ENCODE results near the gene RGS3.

RGS3 gene

DNA sequence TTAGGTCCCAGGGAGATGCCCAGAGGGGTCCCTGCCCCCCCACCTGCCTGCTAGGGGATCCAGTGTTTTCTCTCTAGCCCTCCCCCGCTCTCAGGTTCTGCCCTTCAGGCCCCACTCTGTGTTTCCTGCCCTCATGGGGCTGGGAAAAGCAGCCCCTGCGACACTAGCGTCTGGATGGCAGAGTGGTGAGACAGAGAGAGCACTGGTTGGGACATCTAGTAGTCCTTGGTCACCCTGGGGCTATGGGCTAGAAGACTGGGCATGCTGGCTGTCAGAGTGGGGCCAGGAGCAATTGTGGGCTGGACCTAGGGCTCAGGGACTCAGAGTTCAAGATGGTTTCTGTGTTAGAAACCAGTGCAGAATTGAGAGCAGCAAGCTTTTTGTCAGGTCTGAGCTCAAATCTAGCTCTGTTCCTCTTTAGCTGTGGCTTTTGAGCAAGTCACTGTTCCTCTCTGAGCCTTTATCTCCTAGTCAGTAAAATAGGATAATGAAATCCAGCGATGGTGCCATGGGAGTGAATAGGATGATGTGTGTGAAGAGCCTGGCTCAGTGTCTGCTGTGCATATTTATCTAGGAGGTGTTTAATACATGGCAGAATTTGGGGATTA lies 39.0 kb downstream of the RGS3 start:
- Histone ChIP-seq H3K4me1 (ENCODE audit: control insufficient read depth, insufficient read depth, low read length) (peaks cover 21% of the 10 kb centered on the region), H3K9ac (ENCODE audit: low read depth, low read length) (no peak overlapping the region), H3K27ac (ENCODE audit: low read depth, low read length) (no peak overlapping the region), H3K4me3 (ENCODE audit: low read depth, low read length) (no peak overlapping the region), H3K9me3 (ENCODE audit: control insufficient read depth, insufficient read depth, low read length) (no peaks in the 10 kb centered on the region), H3K36me3 (ENCODE audit: control insufficient read depth, insufficient read depth, low read length) (no peaks in the 10 kb centered on the region), H3K27me3 (ENCODE audit: control insufficient read depth, insufficient read depth, low read length) (no peaks in the 10 kb centered on the region)

DNA sequence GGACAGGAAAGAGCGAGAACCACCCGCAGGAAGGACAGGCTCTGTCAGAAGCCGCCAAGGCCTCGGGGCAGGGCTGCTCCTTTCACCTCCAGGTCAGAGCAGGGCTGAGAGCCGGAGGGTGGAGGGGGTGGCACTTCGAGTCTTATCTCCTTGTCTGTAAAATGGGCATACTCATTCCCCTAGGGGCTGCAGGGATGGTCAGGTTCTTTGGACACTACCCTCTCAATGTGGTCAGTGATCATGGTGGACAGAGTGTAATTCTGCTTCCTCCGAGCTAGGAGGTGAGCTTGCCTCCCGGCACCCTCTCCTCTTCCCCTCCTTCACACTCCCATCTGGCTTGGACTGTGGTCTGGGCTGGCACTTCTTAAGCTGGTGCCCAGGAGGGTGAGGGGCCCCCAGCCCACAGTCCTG lies 39.6 kb downstream of the RGS3 start:
- Histone ChIP-seq H3K27ac (ENCODE audit: low read depth, low read length) (no peak overlapping the region), H3K27me3 (ENCODE audit: control insufficient read depth, insufficient read depth, low read length) (no peaks in the 10 kb centered on the region), H3K9me3 (ENCODE audit: control insufficient read depth, insufficient read depth, low read length) (no peaks in the 10 kb centered on the region), H3K36me3 (ENCODE audit: control insufficient read depth, insufficient read depth, low read length) (no peaks in the 10 kb centered on the region), H3K9ac (ENCODE audit: low read depth, low read length) (no peak overlapping the region), H3K4me3 (ENCODE audit: low read depth, low read length) (no peak overlapping the region), H3K4me1 (ENCODE audit: control insufficient read depth, insufficient read depth, low read length) (peaks cover 21% of the 10 kb centered on the region)

DNA sequence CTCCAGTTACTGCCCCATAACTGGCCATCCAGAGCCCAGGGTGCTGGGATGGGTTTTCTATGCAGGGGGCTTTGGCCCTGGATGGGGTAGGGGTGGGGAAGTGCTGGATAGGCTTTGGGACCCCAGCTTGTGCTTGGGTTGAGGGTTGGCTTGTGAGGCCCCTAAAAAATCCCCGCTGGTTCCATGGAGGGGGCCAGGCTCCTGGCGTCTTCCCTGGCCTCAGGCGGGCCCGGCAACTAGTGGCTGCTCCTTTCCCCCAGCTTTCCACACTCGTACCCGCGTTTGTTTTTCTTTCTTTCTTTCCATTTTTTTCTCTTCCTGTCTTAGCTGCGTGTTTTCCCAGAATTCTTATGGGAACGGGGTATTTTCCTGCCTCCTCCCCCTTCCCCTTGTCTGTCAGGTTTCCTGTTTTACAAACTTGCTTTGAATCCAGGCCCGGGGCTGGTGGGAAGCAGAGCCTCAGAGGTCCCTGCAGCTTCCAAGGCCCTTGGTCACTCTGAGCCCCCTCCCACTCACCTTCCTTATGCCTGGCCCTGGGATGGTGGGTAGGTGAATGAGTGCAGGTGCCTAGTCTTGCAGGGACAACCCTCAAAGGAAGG lies 40.2 kb downstream of the RGS3 start:
- H3K9ac ChIP-seq (ENCODE audit: low read depth, low read length) = no peak overlapping the region
- no peaks in the 10 kb centered on the region for H3K36me3 ChIP-seq (ENCODE audit: control insufficient read depth, insufficient read depth, low read length)
- peaks cover 21% of the 10 kb centered on the region for H3K4me1 ChIP-seq (ENCODE audit: control insufficient read depth, insufficient read depth, low read length)
- no peak overlapping the region for H3K27ac ChIP-seq (ENCODE audit: low read depth, low read length)
- H3K9me3 ChIP-seq (ENCODE audit: control insufficient read depth, insufficient read depth, low read length) = no peaks in the 10 kb centered on the region
- H3K4me3 ChIP-seq (ENCODE audit: low read depth, low read length) = no peak overlapping the region
- no peaks in the 10 kb centered on the region for H3K27me3 ChIP-seq (ENCODE audit: control insufficient read depth, insufficient read depth, low read length)

DNA sequence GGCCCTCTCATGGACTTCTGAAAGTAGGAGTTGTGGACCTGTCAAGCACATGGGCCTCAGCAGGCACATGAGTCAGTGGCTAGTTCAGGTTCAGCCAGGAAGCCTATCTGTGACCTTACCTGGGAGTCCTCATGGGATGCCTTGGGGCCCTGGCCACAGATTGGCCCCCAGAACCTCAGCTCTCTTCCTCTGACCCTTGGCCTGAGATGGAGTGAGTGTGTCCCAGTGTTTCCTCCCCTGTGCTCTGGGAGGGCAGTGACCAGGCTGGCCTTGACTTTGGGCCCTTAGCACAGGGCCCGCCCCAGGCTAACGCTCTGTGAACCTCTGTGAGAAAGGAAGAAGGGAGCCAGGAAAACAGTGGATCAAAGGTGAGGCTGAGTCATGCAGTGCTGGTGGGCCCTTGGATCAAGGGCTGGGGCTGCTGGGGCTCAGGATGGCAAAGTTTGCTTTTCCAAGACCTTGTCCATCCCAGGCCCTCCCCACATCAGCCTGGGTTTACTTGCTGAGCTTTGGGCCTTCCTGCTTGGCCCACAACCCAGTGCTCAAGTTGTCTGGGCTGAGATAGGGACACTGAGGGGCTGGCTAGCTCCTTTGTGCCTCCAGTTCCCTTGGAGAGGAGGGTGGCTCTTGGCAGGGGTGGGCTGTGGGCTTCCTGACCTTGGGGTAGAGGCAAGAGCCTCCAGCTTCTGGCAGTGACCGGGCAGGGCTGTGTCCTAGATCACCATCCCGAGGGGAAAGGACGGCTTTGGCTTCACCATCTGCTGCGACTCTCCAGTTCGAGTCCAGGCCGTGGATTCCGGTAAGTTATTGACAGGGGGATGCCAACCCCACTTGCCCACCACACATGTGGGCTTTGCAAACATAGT lies 41.4 kb downstream of the RGS3 start:
- no peaks in the 10 kb centered on the region for H3K27me3 ChIP-seq (ENCODE audit: control insufficient read depth, insufficient read depth, low read length)
- no peak overlapping the region for H3K27ac ChIP-seq (ENCODE audit: low read depth, low read length)
- H3K4me3 ChIP-seq (ENCODE audit: low read depth, low read length) = no peak overlapping the region
- no peaks in the 10 kb centered on the region for H3K36me3 ChIP-seq (ENCODE audit: control insufficient read depth, insufficient read depth, low read length)
- H3K4me1 ChIP-seq (ENCODE audit: control insufficient read depth, insufficient read depth, low read length) = peaks cover 21% of the 10 kb centered on the region
- H3K9ac ChIP-seq (ENCODE audit: low read depth, low read length) = no peak overlapping the region
- no peaks in the 10 kb centered on the region for H3K9me3 ChIP-seq (ENCODE audit: control insufficient read depth, insufficient read depth, low read length)

DNA sequence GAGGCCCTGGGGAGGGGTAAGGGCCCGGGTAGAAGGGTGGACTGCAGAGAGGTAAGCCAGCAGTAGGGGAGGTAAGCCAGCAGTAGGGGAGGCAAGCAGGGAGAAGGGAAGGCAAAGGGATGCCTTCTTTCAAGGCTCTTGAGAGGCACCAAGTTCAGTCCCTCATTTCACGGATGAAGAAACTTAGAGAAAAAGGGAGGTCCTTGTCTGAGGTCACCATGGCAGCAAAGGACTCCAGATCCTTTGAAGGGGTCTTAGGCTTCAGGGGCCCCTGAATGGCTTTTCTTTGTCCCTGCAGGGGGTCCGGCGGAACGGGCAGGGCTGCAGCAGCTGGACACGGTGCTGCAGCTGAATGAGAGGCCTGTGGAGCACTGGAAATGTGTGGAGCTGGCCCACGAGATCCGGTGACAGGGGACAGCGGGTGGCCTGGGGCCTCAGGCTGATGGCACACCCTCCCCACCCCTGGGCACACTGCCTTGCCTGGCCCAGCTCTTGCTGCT lies 42.6 kb downstream of the RGS3 start:
- no peaks in the 10 kb centered on the region for H3K27me3 ChIP-seq (ENCODE audit: control insufficient read depth, insufficient read depth, low read length)
- H3K4me1 ChIP-seq (ENCODE audit: control insufficient read depth, insufficient read depth, low read length) = peaks cover 21% of the 10 kb centered on the region
- no peaks in the 10 kb centered on the region for H3K9me3 ChIP-seq (ENCODE audit: control insufficient read depth, insufficient read depth, low read length)
- H3K27ac ChIP-seq (ENCODE audit: low read depth, low read length) = peak overlapping the region; percentile 56
- H3K36me3 ChIP-seq (ENCODE audit: control insufficient read depth, insufficient read depth, low read length) = no peaks in the 10 kb centered on the region
- no peak overlapping the region for H3K9ac ChIP-seq (ENCODE audit: low read depth, low read length)
- H3K4me3 ChIP-seq (ENCODE audit: low read depth, low read length) = no peak overlapping the region

DNA sequence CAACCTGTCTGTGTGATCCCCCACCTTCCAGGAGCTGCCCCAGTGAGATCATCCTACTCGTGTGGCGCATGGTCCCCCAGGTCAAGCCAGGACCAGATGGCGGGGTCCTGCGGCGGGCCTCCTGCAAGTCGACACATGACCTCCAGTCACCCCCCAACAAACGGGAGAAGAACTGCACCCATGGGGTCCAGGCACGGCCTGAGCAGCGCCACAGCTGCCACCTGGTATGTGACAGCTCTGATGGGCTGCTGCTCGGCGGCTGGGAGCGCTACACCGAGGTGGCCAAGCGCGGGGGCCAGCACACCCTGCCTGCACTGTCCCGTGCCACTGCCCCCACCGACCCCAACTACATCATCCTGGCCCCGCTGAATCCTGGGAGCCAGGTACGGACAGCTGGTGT lies 43.7 kb downstream of the RGS3 start:
- no peaks in the 10 kb centered on the region for H3K9me3 ChIP-seq (ENCODE audit: control insufficient read depth, insufficient read depth, low read length)
- H3K27ac ChIP-seq (ENCODE audit: low read depth, low read length) = no peak overlapping the region
- H3K9ac ChIP-seq (ENCODE audit: low read depth, low read length) = no peak overlapping the region
- H3K27me3 ChIP-seq (ENCODE audit: control insufficient read depth, insufficient read depth, low read length) = no peaks in the 10 kb centered on the region
- H3K36me3 ChIP-seq (ENCODE audit: control insufficient read depth, insufficient read depth, low read length) = no peaks in the 10 kb centered on the region
- no peak overlapping the region for H3K4me3 ChIP-seq (ENCODE audit: low read depth, low read length)
- H3K4me1 ChIP-seq (ENCODE audit: control insufficient read depth, insufficient read depth, low read length) = peaks cover 12% of the 10 kb centered on the region

DNA sequence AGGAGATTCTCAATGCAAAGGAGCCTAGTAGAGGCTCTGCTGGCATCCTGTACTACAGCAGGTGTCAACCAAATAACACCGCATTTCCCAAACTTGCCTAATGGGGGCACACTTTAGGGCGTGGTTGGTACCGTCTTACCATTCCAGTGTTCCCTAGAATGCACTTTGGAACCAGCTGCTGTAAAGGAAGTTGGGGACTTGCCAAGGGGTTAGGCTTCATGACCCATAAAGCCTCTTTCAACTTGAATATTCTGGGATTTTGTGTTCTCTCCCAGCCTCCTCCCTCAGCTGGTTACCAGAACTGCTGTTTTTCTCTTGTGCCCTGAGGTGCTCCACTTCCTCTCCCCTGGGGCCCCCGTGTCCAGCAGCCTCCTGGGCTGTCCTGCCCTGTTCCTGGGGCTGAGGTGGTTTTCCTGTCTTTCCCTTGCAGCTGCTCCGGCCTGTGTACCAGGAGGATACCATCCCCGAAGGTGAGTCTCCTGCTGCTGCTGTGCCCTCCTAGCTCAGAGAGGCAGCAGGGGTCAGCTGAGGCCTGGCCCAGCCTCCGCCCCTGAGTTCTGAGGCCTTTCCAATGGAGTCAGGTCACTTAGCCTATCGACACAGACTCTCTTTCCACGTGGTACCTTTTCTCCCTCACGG lies 44.7 kb downstream of the RGS3 start:
- Histone ChIP-seq H3K27me3 (ENCODE audit: control insufficient read depth, insufficient read depth, low read length) (no peaks in the 10 kb centered on the region), H3K4me3 (ENCODE audit: low read depth, low read length) (no peak overlapping the region), H3K4me1 (ENCODE audit: control insufficient read depth, insufficient read depth, low read length) (peaks cover 9% of the 10 kb centered on the region), H3K36me3 (ENCODE audit: control insufficient read depth, insufficient read depth, low read length) (no peaks in the 10 kb centered on the region), H3K27ac (ENCODE audit: low read depth, low read length) (no peak overlapping the region), H3K9ac (ENCODE audit: low read depth, low read length) (no peak overlapping the region), H3K9me3 (ENCODE audit: control insufficient read depth, insufficient read depth, low read length) (no peaks in the 10 kb centered on the region)

DNA sequence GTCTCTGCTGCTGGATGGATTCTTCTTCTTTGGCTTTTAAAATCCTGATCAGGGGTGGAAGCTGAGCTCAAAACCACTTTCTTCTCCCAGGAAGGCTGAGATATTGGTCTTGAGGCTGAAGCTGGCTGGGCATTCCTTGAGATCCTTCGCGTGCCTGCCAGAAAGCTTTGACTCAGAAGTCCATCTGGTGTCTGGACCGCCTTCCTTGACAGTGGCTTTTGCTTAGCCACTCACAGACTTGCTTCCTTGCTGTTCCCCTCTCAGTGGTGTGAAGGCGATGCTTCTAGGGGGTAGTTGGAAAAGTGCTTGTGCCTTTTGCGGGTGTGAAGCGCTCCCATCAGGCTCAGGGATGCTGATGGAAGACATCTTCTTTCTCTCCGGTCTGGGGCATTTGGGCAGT lies 45.9 kb downstream of the RGS3 start:
- Histone ChIP-seq H3K36me3 (ENCODE audit: control insufficient read depth, insufficient read depth, low read length) (no peaks in the 10 kb centered on the region), H3K9me3 (ENCODE audit: control insufficient read depth, insufficient read depth, low read length) (no peaks in the 10 kb centered on the region), H3K9ac (ENCODE audit: low read depth, low read length) (no peak overlapping the region), H3K4me3 (ENCODE audit: low read depth, low read length) (no peak overlapping the region), H3K27me3 (ENCODE audit: control insufficient read depth, insufficient read depth, low read length) (no peaks in the 10 kb centered on the region), H3K4me1 (ENCODE audit: control insufficient read depth, insufficient read depth, low read length) (peaks cover 9% of the 10 kb centered on the region), H3K27ac (ENCODE audit: low read depth, low read length) (no peak overlapping the region)

DNA sequence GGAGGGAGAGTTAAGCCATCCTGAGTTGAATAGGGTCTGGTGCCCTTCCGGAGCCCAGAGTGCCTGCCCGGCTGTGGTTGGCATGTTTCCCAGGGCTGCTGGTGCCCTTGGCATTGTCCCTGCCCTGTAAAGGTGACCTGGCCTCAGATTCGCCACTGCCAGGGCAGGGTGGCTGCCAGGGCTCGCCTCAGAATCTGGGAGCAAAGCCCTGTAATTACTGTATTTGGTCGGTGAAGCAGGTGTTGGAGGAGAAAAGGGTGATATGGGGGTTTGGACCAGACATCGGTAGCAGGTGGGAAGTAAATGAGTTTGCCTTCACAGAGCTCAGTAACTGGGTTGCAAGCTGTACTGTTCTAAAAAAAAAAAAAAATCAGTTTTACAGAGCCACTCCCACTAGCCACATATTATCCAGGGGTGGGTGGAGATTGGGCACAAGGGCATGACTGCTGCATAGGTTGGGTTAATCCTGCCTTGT lies 47.6 kb downstream of the RGS3 start:
- Histone ChIP-seq H3K27me3 (ENCODE audit: control insufficient read depth, insufficient read depth, low read length) (no peaks in the 10 kb centered on the region), H3K36me3 (ENCODE audit: control insufficient read depth, insufficient read depth, low read length) (0 out of 2 replicates have a peak, but pooled peaks cover 3% of the 10 kb centered on the region), H3K27ac (ENCODE audit: low read depth, low read length) (no peak overlapping the region), H3K4me1 (ENCODE audit: control insufficient read depth, insufficient read depth, low read length) (peaks cover 4% of the 10 kb centered on the region), H3K4me3 (ENCODE audit: low read depth, low read length) (no peak overlapping the region), H3K9me3 (ENCODE audit: control insufficient read depth, insufficient read depth, low read length) (no peaks in the 10 kb centered on the region), H3K9ac (ENCODE audit: low read depth, low read length) (no peak overlapping the region)

DNA sequence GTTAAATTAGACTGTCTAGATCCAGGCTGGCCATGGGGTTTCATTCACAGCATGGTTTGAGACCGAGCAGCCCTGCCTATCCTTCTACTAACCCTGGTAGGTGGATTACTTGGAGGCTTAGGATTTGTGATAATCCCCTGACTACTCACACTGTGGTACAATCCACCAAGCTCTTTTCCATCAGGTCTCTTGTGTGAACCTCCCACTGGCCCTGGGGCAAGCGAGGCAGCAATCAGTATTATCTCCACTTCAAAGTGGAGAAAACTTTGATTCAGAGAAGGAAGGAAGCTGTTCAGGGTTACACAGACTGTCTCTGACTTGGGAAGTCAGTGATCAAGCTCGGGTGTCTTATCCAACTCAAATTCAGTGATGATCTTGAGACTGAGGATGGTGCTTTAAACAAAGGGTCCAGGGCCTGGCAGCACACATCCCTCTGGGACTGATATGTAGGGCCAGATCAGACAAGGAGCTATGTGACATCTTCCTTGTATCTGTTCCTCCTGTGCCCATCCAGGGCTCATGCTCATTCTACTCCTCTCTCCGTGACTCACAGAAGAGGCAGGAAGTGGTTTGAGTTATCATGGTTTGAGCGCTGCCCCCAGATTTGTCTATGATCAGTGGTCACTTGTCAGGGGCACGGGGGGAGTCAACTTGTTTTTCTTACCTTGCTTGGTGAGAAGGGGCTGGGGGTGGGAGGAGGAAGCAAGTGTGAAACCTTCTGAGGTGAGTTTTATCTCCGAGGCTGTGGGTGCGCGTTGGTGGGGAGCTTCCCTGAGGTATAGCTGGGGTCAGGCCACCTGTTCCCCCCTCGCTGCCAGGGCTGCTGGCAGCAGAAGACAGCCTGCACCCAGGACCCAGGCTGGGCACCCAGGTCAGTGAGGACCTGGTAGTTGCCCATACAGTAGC lies 48.6 kb downstream of the RGS3 start:
- H3K4me3 ChIP-seq (ENCODE audit: low read depth, low read length) = no peak overlapping the region
- H3K36me3 ChIP-seq (ENCODE audit: control insufficient read depth, insufficient read depth, low read length) = 0 out of 2 replicates have a peak, but pooled peaks cover 4% of the 10 kb centered on the region
- H3K27ac ChIP-seq (ENCODE audit: low read depth, low read length) = no peak overlapping the region
- no peak overlapping the region for H3K9ac ChIP-seq (ENCODE audit: low read depth, low read length)
- no peaks in the 10 kb centered on the region for H3K4me1 ChIP-seq (ENCODE audit: control insufficient read depth, insufficient read depth, low read length)
- H3K9me3 ChIP-seq (ENCODE audit: control insufficient read depth, insufficient read depth, low read length) = no peaks in the 10 kb centered on the region
- H3K27me3 ChIP-seq (ENCODE audit: control insufficient read depth, insufficient read depth, low read length) = no peaks in the 10 kb centered on the region
